ENCODE measurements around the gene SPOCK1. TPM values are rescaled to one million over a fixed set of nuclear protein-coding genes. Genes with fewer than 3 reads are reported as not detected.
A peak's percentile ranks its signal among the peaks of the same experiment; 100 is the strongest.

SPOCK1 gene
- total and polyA plus RNA-seq, 2 experiments from 2014 or later: 4.1 to 14.0 TPM

- peaks cover 42% of the 10 kb centered on the region for H3K4me1 ChIP-seq (ENCODE audit: low read depth)
- peak in 1 of 2 donors; percentile 78 for DNase-seq (ENCODE audit: low read depth in 1 of 2, low spot score in 1 of 2)
- H3K36me3 ChIP-seq: no peaks in the 10 kb centered on the region
- H3K27ac ChIP-seq: peak overlapping the region; percentile 74
- no peaks in the 10 kb centered on the region for H3K27me3 ChIP-seq
- no peak overlapping the region for H3K4me3 ChIP-seq
- TF ChIP-seq CTCF (IDR thresholded peaks at IDR 0.05; ENCODE audit: low read depth, low read length): no peak
- no peaks in the 10 kb centered on the region for H3K9me3 ChIP-seq (ENCODE audit: low read depth)
Observed at GRCh38 chr5:137269946-137270345, 229.2 kb downstream of the SPOCK1 start.

- peak in 1 of 2 donors; percentile 63 for DNase-seq (ENCODE audit: low read depth in 1 of 2, low spot score in 1 of 2)
- Histone ChIP-seq H3K9me3 (ENCODE audit: low read depth) (no peaks in the 10 kb centered on the region), H3K27ac (peak overlapping the region; percentile 74), H3K4me1 (ENCODE audit: low read depth) (peaks cover 49% of the 10 kb centered on the region), H3K4me3 (no peak overlapping the region), H3K27me3 (no peaks in the 10 kb centered on the region), H3K36me3 (no peaks in the 10 kb centered on the region)
- TF ChIP-seq CTCF (IDR thresholded peaks at IDR 0.05; ENCODE audit: low read depth, low read length): no peak
Observed at GRCh38 chr5:137269274-137269673, 229.9 kb downstream of the SPOCK1 start.

GRCh38 chr5:137268646-137269045 is 230.5 kb downstream of the SPOCK1 start:
- Histone ChIP-seq H3K27me3 (no peaks in the 10 kb centered on the region), H3K27ac (no peak overlapping the region), H3K4me1 (ENCODE audit: low read depth) (peaks cover 55% of the 10 kb centered on the region), H3K9me3 (ENCODE audit: low read depth) (no peaks in the 10 kb centered on the region), H3K36me3 (no peaks in the 10 kb centered on the region), H3K4me3 (no peak overlapping the region)
- DNase-seq (ENCODE audit: low read depth in 1 of 2, low spot score in 1 of 2): no peak
- TF ChIP-seq CTCF (IDR thresholded peaks at IDR 0.05; ENCODE audit: low read depth, low read length): no peak

GRCh38 chr5:137266186-137266585 is 232.9 kb downstream of the SPOCK1 start:
- H3K4me1 ChIP-seq (ENCODE audit: low read depth): peaks cover 65% of the 10 kb centered on the region
- no peak for DNase-seq (ENCODE audit: low read depth in 1 of 2, low spot score in 1 of 2)
- no peak overlapping the region for H3K4me3 ChIP-seq
- no peak for TF ChIP-seq CTCF (IDR thresholded peaks at IDR 0.05; ENCODE audit: low read depth, low read length)
- no peaks in the 10 kb centered on the region for H3K9me3 ChIP-seq (ENCODE audit: low read depth)
- no peak overlapping the region for H3K27ac ChIP-seq
- H3K36me3 ChIP-seq: no peaks in the 10 kb centered on the region
- no peaks in the 10 kb centered on the region for H3K27me3 ChIP-seq

GRCh38 chr5:137265457-137265856 is 233.7 kb downstream of the SPOCK1 start:
- no peak for TF ChIP-seq CTCF (IDR thresholded peaks at IDR 0.05; ENCODE audit: low read depth, low read length)
- Histone ChIP-seq H3K4me3 (no peak overlapping the region), H3K9me3 (ENCODE audit: low read depth) (no peaks in the 10 kb centered on the region), H3K27me3 (no peaks in the 10 kb centered on the region), H3K4me1 (ENCODE audit: low read depth) (peaks cover 67% of the 10 kb centered on the region), H3K27ac (no peak overlapping the region), H3K36me3 (no peaks in the 10 kb centered on the region)
- DNase-seq (ENCODE audit: low read depth in 1 of 2, low spot score in 1 of 2): no peak

GRCh38 chr5:137264573-137264972 is 234.6 kb downstream of the SPOCK1 start:
- Histone ChIP-seq H3K4me1 (ENCODE audit: low read depth) (peaks cover 58% of the 10 kb centered on the region), H3K36me3 (no peaks in the 10 kb centered on the region), H3K9me3 (ENCODE audit: low read depth) (no peaks in the 10 kb centered on the region), H3K4me3 (no peak overlapping the region), H3K27ac (no peak overlapping the region), H3K27me3 (no peaks in the 10 kb centered on the region)
- DNase-seq (ENCODE audit: low read depth in 1 of 2, low spot score in 1 of 2): peak; percentile 26 to 57
- TF ChIP-seq CTCF (IDR thresholded peaks at IDR 0.05; ENCODE audit: low read depth, low read length): no peak
